ENCODE data around the gene MAP3K6. TPM values are rescaled to one million over a fixed set of nuclear protein-coding genes. Genes with fewer than 3 reads are reported as not detected.

Gene MAP3K6
- total RNA-seq, 1 experiment from 2014 or later, result 13.5 TPM

DNA sequence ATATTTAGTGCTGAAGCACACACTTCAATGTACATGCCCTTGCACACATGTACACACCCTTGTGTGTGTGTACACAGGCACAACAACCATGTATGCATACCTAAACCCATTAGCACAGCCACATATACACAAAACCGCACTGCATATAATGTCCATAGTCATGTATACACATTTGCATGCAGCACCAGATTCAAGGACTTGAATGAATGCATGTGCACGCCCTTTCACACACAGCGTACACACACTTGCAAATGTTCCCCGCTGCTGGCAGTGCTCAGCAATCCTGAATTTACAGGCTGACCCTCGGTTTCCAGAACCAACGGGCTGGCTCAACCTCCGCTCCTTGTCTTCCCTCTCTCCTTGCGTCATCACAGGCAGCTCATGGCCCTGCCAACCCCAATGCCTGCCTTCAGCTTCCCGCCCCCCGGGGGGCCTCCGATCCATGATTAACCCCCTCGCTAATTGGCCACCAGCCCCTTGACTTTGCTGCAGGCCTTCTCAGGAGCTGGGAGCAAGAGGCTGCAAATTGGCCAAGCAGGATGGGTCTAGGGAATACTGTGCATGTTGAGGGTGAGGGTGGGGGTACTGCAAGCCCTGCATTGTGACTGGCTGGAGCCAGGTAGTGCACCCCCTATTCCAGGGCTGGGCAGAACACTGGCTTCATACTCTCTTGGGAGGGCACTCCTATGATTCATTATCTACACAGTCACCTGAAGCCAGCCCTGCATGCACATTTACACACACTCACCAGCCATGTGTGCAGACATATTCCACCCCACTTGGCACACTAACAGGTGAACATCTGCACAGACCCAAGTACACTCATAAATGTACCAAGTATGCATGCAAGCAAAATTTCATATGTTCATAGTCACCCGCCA is 33.6 kb upstream of the MAP3K6 start:
- H3K27ac Mint-ChIP-seq (ENCODE audit: low read depth, unreplicated experiment), result no peak overlapping the region
- intact Hi-C loops (cut with micrococcal nuclease), result no loop called here
- POLR2A ChIA-PET, result interaction anchor here (0.5 to 1.1 kb wide), 2 partner anchors 26 to 362 kb away, joined by 3 to 4 read pairs; no protein-coding TSS in a partner anchor
- no peak overlapping the region for H3K4me3 Mint-ChIP-seq (ENCODE audit: unreplicated experiment)
- no peaks in the 10 kb centered on the region for H3K4me1 Mint-ChIP-seq (ENCODE audit: insufficient read depth, unreplicated experiment)
- no peak for DNase-seq (ENCODE audit: unreplicated experiment)
- no peak for TF ChIP-seq CTCF (IDR thresholded peaks at IDR 0.05; ENCODE audit: unreplicated experiment)
- BruUV-seq (replicated peaks), result no TSS peak
- no peaks in the 10 kb centered on the region for H3K27me3 Mint-ChIP-seq (ENCODE audit: insufficient read depth, unreplicated experiment)
- peaks cover 24% of the 10 kb centered on the region for H3K36me3 Mint-ChIP-seq (ENCODE audit: insufficient read depth, unreplicated experiment)
- no peaks in the 10 kb centered on the region for H3K9me3 Mint-ChIP-seq (ENCODE audit: unreplicated experiment)
- CTCF ChIA-PET, result interaction anchor here (0.6 to 5.8 kb wide), 5 partner anchors 104 to 207 kb away, joined by 3 to 52 read pairs (median 3); no protein-coding TSS in a partner anchor

- Mint-ChIP-seq H3K27me3 (ENCODE audit: insufficient read depth, unreplicated experiment) (no peaks in the 10 kb centered on the region), H3K4me1 (ENCODE audit: insufficient read depth, unreplicated experiment) (peaks cover 7% of the 10 kb centered on the region), H3K4me3 (ENCODE audit: unreplicated experiment) (no peak overlapping the region), H3K9me3 (ENCODE audit: unreplicated experiment) (no peaks in the 10 kb centered on the region), H3K27ac (ENCODE audit: low read depth, unreplicated experiment) (no peak overlapping the region), H3K36me3 (ENCODE audit: insufficient read depth, unreplicated experiment) (peaks cover 17% of the 10 kb centered on the region)
- BruUV-seq (replicated peaks), result no TSS peak
- intact Hi-C loops (cut with micrococcal nuclease), result loop anchor here (5.0 kb wide), 1 partner anchor 302 kb away; no protein-coding TSS in a partner anchor
- ChIA-PET CTCF (interaction anchor here (0.6 to 7.2 kb wide), 5 partner anchors 100 to 264 kb away, joined by 3 to 220 read pairs (median 3); no protein-coding TSS in a partner anchor), POLR2A (interaction anchor here (0.6 to 1.1 kb wide), 2 partner anchors 34 to 103 kb away, joined by 3 read pairs; no protein-coding TSS in a partner anchor)
- DNase-seq (ENCODE audit: unreplicated experiment), result no peak
- no peak for TF ChIP-seq CTCF (IDR thresholded peaks at IDR 0.05; ENCODE audit: unreplicated experiment)
Measured at GRCh38 chr1:27399251-27400025, 32.7 kb upstream of the MAP3K6 start.

GRCh38 chr1:27398405-27399149 is 31.8 kb upstream of the MAP3K6 start:
- no peak overlapping the region for H3K27ac Mint-ChIP-seq (ENCODE audit: low read depth, unreplicated experiment)
- BruUV-seq (replicated peaks), result no TSS peak
- intact Hi-C loops (cut with micrococcal nuclease), result loop anchor here (5.0 kb wide), 1 partner anchor 301 kb away; no protein-coding TSS in a partner anchor

More at GRCh38 chr1:27398405-27399149, 31.8 kb upstream of the MAP3K6 start:
- Mint-ChIP-seq H3K27me3 (ENCODE audit: insufficient read depth, unreplicated experiment) (no peaks in the 10 kb centered on the region), H3K9me3 (ENCODE audit: unreplicated experiment) (no peaks in the 10 kb centered on the region), H3K36me3 (ENCODE audit: insufficient read depth, unreplicated experiment) (peaks cover 14% of the 10 kb centered on the region), H3K4me3 (ENCODE audit: unreplicated experiment) (no peak overlapping the region), H3K4me1 (ENCODE audit: insufficient read depth, unreplicated experiment) (peaks cover 10% of the 10 kb centered on the region)
- CTCF ChIA-PET, result interaction anchor here (0.6 to 7.2 kb wide), 6 partner anchors 39 to 264 kb away, joined by 3 to 220 read pairs (median 4); no protein-coding TSS in a partner anchor
- no peak for TF ChIP-seq CTCF (IDR thresholded peaks at IDR 0.05; ENCODE audit: unreplicated experiment)
- POLR2A ChIA-PET, result interaction anchor here (0.6 to 2.4 kb wide), 3 partner anchors 33 to 102 kb away, joined by 3 to 15 read pairs (median 3); no protein-coding TSS in a partner anchor
- no peak for DNase-seq (ENCODE audit: unreplicated experiment)

Data from MCF 10A (cell line).